Esophagus muscularis mucosa (tissue), 3 donors: Measurements from ENCODE around the gene CSTA.

Experiments
- EP300 ChIP-seq: sonication (generic); formaldehyde crosslinking; IDR thresholded peaks from one replicate; pipeline ENCODE4 v1.6.1; 2017; ENCODE audit warnings: antibody characterized with exemption
- TF ChIP-seq, protein P1 (sequence below), 3 experiments: fragments of 200-600 bp in 2 of 3; fragments of 450-650 bp in 1 of 3; sonication (generic) in 2 of 3; IDR thresholded peaks; one replicate each; pipeline ENCODE4 v1.5.1; 2017 to 2019; ENCODE audit warnings: antibody characterized with exemption in 3 of 3, mild to moderate bottlenecking in 2 of 3, moderate library complexity in 1 of 3

DNA sequence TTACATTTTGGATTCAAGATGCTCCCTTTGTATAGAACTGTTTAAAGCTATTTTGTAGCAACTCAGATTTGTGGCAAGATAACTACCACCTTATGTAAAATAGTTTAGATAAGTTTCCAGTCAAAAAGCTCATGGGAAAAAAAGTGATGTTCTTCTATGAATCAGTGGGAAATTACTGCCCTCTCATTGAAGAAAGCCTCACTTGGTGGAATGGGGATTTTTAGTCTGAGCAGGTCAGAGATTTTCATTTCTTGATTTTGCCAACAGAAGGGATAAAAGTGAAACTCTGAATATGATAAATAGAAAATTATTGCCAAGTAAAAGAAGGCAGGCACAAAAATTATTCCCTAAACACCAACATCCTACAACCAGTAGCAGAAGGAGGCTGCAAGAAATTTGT lies 25.8 kb upstream of the CSTA start:
- TF ChIP-seq EP300, result no peak
- TF ChIP-seq, protein P1, sequence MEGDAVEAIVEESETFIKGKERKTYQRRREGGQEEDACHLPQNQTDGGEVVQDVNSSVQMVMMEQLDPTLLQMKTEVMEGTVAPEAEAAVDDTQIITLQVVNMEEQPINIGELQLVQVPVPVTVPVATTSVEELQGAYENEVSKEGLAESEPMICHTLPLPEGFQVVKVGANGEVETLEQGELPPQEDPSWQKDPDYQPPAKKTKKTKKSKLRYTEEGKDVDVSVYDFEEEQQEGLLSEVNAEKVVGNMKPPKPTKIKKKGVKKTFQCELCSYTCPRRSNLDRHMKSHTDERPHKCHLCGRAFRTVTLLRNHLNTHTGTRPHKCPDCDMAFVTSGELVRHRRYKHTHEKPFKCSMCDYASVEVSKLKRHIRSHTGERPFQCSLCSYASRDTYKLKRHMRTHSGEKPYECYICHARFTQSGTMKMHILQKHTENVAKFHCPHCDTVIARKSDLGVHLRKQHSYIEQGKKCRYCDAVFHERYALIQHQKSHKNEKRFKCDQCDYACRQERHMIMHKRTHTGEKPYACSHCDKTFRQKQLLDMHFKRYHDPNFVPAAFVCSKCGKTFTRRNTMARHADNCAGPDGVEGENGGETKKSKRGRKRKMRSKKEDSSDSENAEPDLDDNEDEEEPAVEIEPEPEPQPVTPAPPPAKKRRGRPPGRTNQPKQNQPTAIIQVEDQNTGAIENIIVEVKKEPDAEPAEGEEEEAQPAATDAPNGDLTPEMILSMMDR (IDR thresholded peaks at IDR 0.05), result no peak
